Activated naive CD4-positive, alpha-beta T cell treated with anti-CD3 and anti-CD28 coated beads for 36 hours (primary cell): ENCODE measurements around the gene ARHGAP6. TPM values are rescaled to one million over a fixed set of nuclear protein-coding genes. Genes with fewer than 3 reads are reported as not detected.

Experiments
- CTCF ChIA-PET: fragments of 350-600 bp; sonication (Branson Sonifier 250); formaldehyde crosslinking; loops from one replicate; lab custom pipeline; 2021; ENCODE audit warnings: antibody characterized with exemption; lab: Charles Lee
- DNase-seq: peaks from one replicate; pipeline ENCODE4 v3.0.0-alpha.2; 2020
- H3K27ac Mint-ChIP-seq: one replicate; pipeline ENCODE4 v1.8.0; 2021; ENCODE audit warnings: mild to moderate bottlenecking, mixed read lengths
- H3K27me3 Mint-ChIP-seq: one replicate; pipeline ENCODE4 v1.8.0; 2021; ENCODE audit warnings: low read depth, mixed read lengths
- H3K36me3 Mint-ChIP-seq: one replicate; pipeline ENCODE4 v1.8.0; 2021; ENCODE audit warnings: low read depth, mixed read lengths
- H3K4me1 Mint-ChIP-seq: one replicate; pipeline ENCODE4 v1.8.0; 2021; ENCODE audit warnings: low read depth, mixed read lengths
- H3K4me3 Mint-ChIP-seq: one replicate; pipeline ENCODE4 v1.8.0; 2021; ENCODE audit warnings: mild to moderate bottlenecking, moderate library complexity, mixed read lengths
- H3K9me3 Mint-ChIP-seq: one replicate; pipeline ENCODE4 v1.8.0; 2021; ENCODE audit warnings: mixed read lengths
- intact Hi-C: fragments of 100-400 bp; cut with micrococcal nuclease; formaldehyde crosslinking; loops from one replicate; pipeline ENCODE4 v1.15.1; 2023
- total RNA-seq, 2 experiments: library from RNA; stranded (reverse); gene quantifications; one replicate each; pipeline ENCODE4 v1.2.3, GENCODE V29; 2021

Gene ARHGAP6
- total RNA-seq, 2 experiments from 2014 or later = not detected

- peak within 1 kb of the TSS; percentile 93 for H3K27ac Mint-ChIP-seq
- H3K4me1 Mint-ChIP-seq = peaks cover 19% of the 10 kb centered on the region
- H3K36me3 Mint-ChIP-seq = peaks cover 15% of the 10 kb centered on the region
- no peaks in the 10 kb centered on the region for H3K27me3 Mint-ChIP-seq
- no peak within 1 kb of the TSS for H3K4me3 Mint-ChIP-seq
- peak; percentile 88 for DNase-seq
- intact Hi-C loops = loop anchor here (1.0 to 10.0 kb wide), 3 partner anchors 648 to 1684 kb away; partner anchors contain the start of gene PRPS2
- CTCF ChIA-PET = no interaction called here
- no peaks in the 10 kb centered on the region for H3K9me3 Mint-ChIP-seq
These were observed 554.5 kb downstream of the ARHGAP6 start, which contains the start of gene HCCS for GRCh38 chrX:11111037-11111851. Gene HCCS (plus strand): TSS chrX:11111332. CDS start chrX:11112061, 729 bp downstream.

- intact Hi-C loops = loop anchor here (5.0 to 10.0 kb wide), 2 partner anchors 1098 to 1685 kb away; partner anchors contain the start of gene PRPS2
- no peak for DNase-seq
- Mint-ChIP-seq H3K27ac (no peak overlapping the region), H3K9me3 (no peaks in the 10 kb centered on the region), H3K27me3 (no peaks in the 10 kb centered on the region), H3K36me3 (peaks cover 10% of the 10 kb centered on the region), H3K4me1 (peaks cover 19% of the 10 kb centered on the region), H3K4me3 (no peak overlapping the region)
- CTCF ChIA-PET = no interaction called here
These were observed 555.8 kb downstream of the ARHGAP6 start for GRCh38 chrX:11109968-11110367.

- DNase-seq = no peak
- Mint-ChIP-seq H3K36me3 (peaks cover 6% of the 10 kb centered on the region), H3K4me1 (peaks cover 10% of the 10 kb centered on the region), H3K27ac (no peak overlapping the region), H3K4me3 (no peak overlapping the region), H3K27me3 (no peaks in the 10 kb centered on the region), H3K9me3 (no peaks in the 10 kb centered on the region)
- intact Hi-C loops = no loop called here
- CTCF ChIA-PET = no interaction called here
These were observed 557.3 kb downstream of the ARHGAP6 start for GRCh38 chrX:11108253-11108941.

- peaks cover 2% of the 10 kb centered on the region for H3K4me1 Mint-ChIP-seq
- peaks cover 9% of the 10 kb centered on the region for H3K36me3 Mint-ChIP-seq
These were observed 560.6 kb downstream of the ARHGAP6 start for GRCh38 chrX:11105080-11105479.

GRCh38 chrX:11103751-11104150 lies 562.0 kb downstream of the ARHGAP6 start:
- CTCF ChIA-PET = no interaction called here
- no peaks in the 10 kb centered on the region for H3K9me3 Mint-ChIP-seq
- H3K27ac Mint-ChIP-seq = no peak overlapping the region
- no peaks in the 10 kb centered on the region for H3K27me3 Mint-ChIP-seq
- DNase-seq = no peak
- H3K4me3 Mint-ChIP-seq = no peak overlapping the region
- intact Hi-C loops = no loop called here
- peaks cover 9% of the 10 kb centered on the region for H3K36me3 Mint-ChIP-seq
- H3K4me1 Mint-ChIP-seq = peaks cover 2% of the 10 kb centered on the region

More at GRCh38 chrX:11105080-11105479, 560.6 kb downstream of the ARHGAP6 start:
- intact Hi-C loops = no loop called here
- Mint-ChIP-seq H3K27ac (no peak overlapping the region), H3K27me3 (no peaks in the 10 kb centered on the region), H3K4me3 (no peak overlapping the region), H3K9me3 (no peaks in the 10 kb centered on the region)
- CTCF ChIA-PET = no interaction called here
- DNase-seq = no peak

GRCh38 chrX:11103006-11103405 lies 562.7 kb downstream of the ARHGAP6 start:
- intact Hi-C loops = no loop called here
- no peak overlapping the region for H3K4me3 Mint-ChIP-seq
- H3K9me3 Mint-ChIP-seq = no peaks in the 10 kb centered on the region
- CTCF ChIA-PET = no interaction called here
- H3K4me1 Mint-ChIP-seq = peaks cover 2% of the 10 kb centered on the region
- H3K27me3 Mint-ChIP-seq = no peaks in the 10 kb centered on the region
- H3K27ac Mint-ChIP-seq = no peak overlapping the region
- no peak for DNase-seq
- H3K36me3 Mint-ChIP-seq = peaks cover 9% of the 10 kb centered on the region

- no peak overlapping the region for H3K27ac Mint-ChIP-seq
- intact Hi-C loops = no loop called here
These were observed 565.3 kb downstream of the ARHGAP6 start for GRCh38 chrX:11100281-11101035.

GRCh38 chrX:11099465-11099864 lies 566.3 kb downstream of the ARHGAP6 start:
- Mint-ChIP-seq H3K4me3 (no peak overlapping the region), H3K36me3 (peaks cover 4% of the 10 kb centered on the region), H3K27ac (no peak overlapping the region), H3K9me3 (no peaks in the 10 kb centered on the region), H3K27me3 (no peaks in the 10 kb centered on the region), H3K4me1 (peaks cover 2% of the 10 kb centered on the region)
- intact Hi-C loops = no loop called here
- DNase-seq = no peak
- CTCF ChIA-PET = no interaction called here

More at GRCh38 chrX:11100281-11101035, 565.3 kb downstream of the ARHGAP6 start:
- CTCF ChIA-PET = no interaction called here
- peaks cover 4% of the 10 kb centered on the region for H3K36me3 Mint-ChIP-seq
- DNase-seq = no peak
- H3K27me3 Mint-ChIP-seq = no peaks in the 10 kb centered on the region
- H3K9me3 Mint-ChIP-seq = no peaks in the 10 kb centered on the region
- H3K4me3 Mint-ChIP-seq = no peak overlapping the region
- peaks cover 2% of the 10 kb centered on the region for H3K4me1 Mint-ChIP-seq

- intact Hi-C loops = no loop called here
- H3K27ac Mint-ChIP-seq = no peak overlapping the region
- H3K27me3 Mint-ChIP-seq = no peaks in the 10 kb centered on the region
- CTCF ChIA-PET = no interaction called here
- H3K36me3 Mint-ChIP-seq = peaks cover 1% of the 10 kb centered on the region
- H3K9me3 Mint-ChIP-seq = no peaks in the 10 kb centered on the region
- DNase-seq = no peak
- H3K4me3 Mint-ChIP-seq = no peak overlapping the region
- H3K4me1 Mint-ChIP-seq = no peaks in the 10 kb centered on the region
These were observed 567.8 kb downstream of the ARHGAP6 start for GRCh38 chrX:11097933-11098332.

GRCh38 chrX:11089802-11090201 lies 575.9 kb downstream of the ARHGAP6 start:
- CTCF ChIA-PET = no interaction called here
- H3K4me3 Mint-ChIP-seq = no peak overlapping the region
- intact Hi-C loops = no loop called here
- H3K27me3 Mint-ChIP-seq = no peaks in the 10 kb centered on the region
- peaks cover 15% of the 10 kb centered on the region for H3K9me3 Mint-ChIP-seq
- no peaks in the 10 kb centered on the region for H3K4me1 Mint-ChIP-seq
- no peak overlapping the region for H3K27ac Mint-ChIP-seq
- DNase-seq = no peak
- H3K36me3 Mint-ChIP-seq = no peaks in the 10 kb centered on the region
